Measurements from ENCODE around the gene HIBADH. TPM values are rescaled to one million over a fixed set of nuclear protein-coding genes. Genes with fewer than 3 reads are reported as not detected.

The HIBADH gene
- total RNA-seq, 1 experiment from 2014 or later = 33.7 TPM

DNA sequence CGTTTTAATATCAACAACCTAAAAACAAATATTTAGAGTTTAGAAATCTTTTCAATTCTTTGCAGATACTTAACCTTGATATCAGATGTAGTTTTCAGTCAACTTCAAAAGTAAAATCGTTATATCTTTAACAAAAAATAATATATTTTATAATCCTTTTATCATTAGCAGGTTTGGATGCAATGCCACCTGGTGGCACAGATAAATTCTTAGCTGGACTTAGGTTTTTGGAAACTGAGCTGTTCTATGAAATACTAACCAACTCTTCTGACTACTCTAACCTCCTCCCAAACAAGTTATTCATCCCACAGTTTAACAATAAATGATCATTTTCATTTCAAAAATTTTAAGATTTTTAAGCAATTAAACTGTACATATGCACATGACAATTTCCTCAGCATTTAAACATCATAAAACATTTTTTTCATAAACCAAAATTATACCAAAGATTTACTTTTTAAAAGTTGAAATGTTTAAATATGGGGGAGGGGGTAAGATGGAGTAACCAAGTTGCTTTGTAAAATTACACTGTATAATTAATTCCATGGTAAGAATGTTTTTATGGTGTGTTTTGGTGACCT is 56.9 kb downstream of the HIBADH start:
- Histone ChIP-seq H3K36me3 (ENCODE audit: control insufficient read depth, insufficient read depth, low read length) (no peaks in the 10 kb centered on the region), H3K9me3 (no peaks in the 10 kb centered on the region), H3K27me3 (replicated peaks; ENCODE audit: control insufficient read depth, insufficient read depth, low read length) (no peaks in the 10 kb centered on the region), H3K4me3 (ENCODE audit: low read depth, low read length) (no peak overlapping the region), H3K4me1 (peaks cover 33% of the 10 kb centered on the region)
- no peaks in the 10 kb centered on the region for H3K9me3 Mint-ChIP-seq (ENCODE audit: unreplicated experiment)
- H3K4me1 Mint-ChIP-seq (ENCODE audit: low read depth, unreplicated experiment) = no peaks in the 10 kb centered on the region
- H3K4me3 Mint-ChIP-seq (ENCODE audit: unreplicated experiment) = no peak overlapping the region
- intact Hi-C loops (cut with micrococcal nuclease; ENCODE audit: unreplicated experiment) = loop anchor here (2.0 to 5.0 kb wide), 2 partner anchors 57 to 405 kb away; partner anchors contain the start of genes HIBADH and HOXA13
- TF ChIP-seq, protein P1, sequence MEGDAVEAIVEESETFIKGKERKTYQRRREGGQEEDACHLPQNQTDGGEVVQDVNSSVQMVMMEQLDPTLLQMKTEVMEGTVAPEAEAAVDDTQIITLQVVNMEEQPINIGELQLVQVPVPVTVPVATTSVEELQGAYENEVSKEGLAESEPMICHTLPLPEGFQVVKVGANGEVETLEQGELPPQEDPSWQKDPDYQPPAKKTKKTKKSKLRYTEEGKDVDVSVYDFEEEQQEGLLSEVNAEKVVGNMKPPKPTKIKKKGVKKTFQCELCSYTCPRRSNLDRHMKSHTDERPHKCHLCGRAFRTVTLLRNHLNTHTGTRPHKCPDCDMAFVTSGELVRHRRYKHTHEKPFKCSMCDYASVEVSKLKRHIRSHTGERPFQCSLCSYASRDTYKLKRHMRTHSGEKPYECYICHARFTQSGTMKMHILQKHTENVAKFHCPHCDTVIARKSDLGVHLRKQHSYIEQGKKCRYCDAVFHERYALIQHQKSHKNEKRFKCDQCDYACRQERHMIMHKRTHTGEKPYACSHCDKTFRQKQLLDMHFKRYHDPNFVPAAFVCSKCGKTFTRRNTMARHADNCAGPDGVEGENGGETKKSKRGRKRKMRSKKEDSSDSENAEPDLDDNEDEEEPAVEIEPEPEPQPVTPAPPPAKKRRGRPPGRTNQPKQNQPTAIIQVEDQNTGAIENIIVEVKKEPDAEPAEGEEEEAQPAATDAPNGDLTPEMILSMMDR (IDR thresholded peaks at IDR 0.05; ENCODE audit: insufficient read depth in 1 of 2, low read depth in 1 of 2, low read length in 1 of 2, severe bottlenecking in 1 of 2, unreplicated experiment in 1 of 2) = peak; percentile 42 to 52
- ChIA-PET CTCF (interaction anchor here (0.8 to 2.7 kb wide), 14 partner anchors 13 to 455 kb away, joined by 3 to 24 read pairs (median 4); partner anchors contain the start of genes HIBADH and HOXA13), POLR2A (interaction anchor here (0.6 to 0.9 kb wide), 3 partner anchors 134 to 500 kb away, joined by 3 to 4 read pairs (median 3); no protein-coding TSS in a partner anchor)
- peak in 1 of 2 experiments; percentile 33 for DNase-seq
- BruUV-seq (replicated peaks) = no TSS peak
- H3K36me3 Mint-ChIP-seq (ENCODE audit: insufficient read depth, unreplicated experiment) = no peaks in the 10 kb centered on the region
- H3K27me3 Mint-ChIP-seq (ENCODE audit: insufficient read depth, unreplicated experiment) = no peaks in the 10 kb centered on the region
- H3K27ac Mint-ChIP-seq (ENCODE audit: unreplicated experiment) = peak overlapping the region; percentile 16

DNA sequence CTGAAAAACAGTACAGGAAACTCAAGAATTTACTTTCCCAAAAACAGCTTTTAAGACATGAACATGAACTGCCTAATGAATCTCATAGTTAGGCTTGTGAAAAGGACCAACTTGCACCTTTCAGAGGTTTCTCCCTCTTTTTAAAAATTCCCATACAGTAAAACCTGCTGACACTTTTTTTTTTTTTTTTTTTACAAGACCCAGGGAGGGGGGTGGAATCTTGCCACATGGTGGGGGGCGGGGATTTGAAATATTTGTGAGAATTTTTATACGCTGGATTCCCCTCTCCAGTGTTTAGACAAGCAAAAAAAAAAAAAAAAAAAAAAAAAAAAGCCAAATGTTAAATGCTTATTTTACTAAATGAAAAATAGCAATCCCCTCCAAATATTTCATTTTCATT is 57.4 kb downstream of the HIBADH start:
- Histone ChIP-seq H3K36me3 (ENCODE audit: control insufficient read depth, insufficient read depth, low read length) (no peaks in the 10 kb centered on the region), H3K27me3 (replicated peaks; ENCODE audit: control insufficient read depth, insufficient read depth, low read length) (no peaks in the 10 kb centered on the region), H3K9me3 (no peaks in the 10 kb centered on the region), H3K4me1 (peaks cover 33% of the 10 kb centered on the region), H3K4me3 (ENCODE audit: low read depth, low read length) (no peak overlapping the region)
- intact Hi-C loops (cut with micrococcal nuclease; ENCODE audit: unreplicated experiment) = loop anchor here (2.0 to 5.0 kb wide), 2 partner anchors 57 to 404 kb away; partner anchors contain the start of genes HIBADH and HOXA13
- Mint-ChIP-seq H3K4me3 (ENCODE audit: unreplicated experiment) (no peak overlapping the region), H3K36me3 (ENCODE audit: insufficient read depth, unreplicated experiment) (no peaks in the 10 kb centered on the region), H3K27ac (ENCODE audit: unreplicated experiment) (no peak overlapping the region), H3K9me3 (ENCODE audit: unreplicated experiment) (no peaks in the 10 kb centered on the region), H3K27me3 (ENCODE audit: insufficient read depth, unreplicated experiment) (no peaks in the 10 kb centered on the region), H3K4me1 (ENCODE audit: low read depth, unreplicated experiment) (no peaks in the 10 kb centered on the region)
- TF ChIP-seq, protein P1 (IDR thresholded peaks at IDR 0.05; ENCODE audit: insufficient read depth in 1 of 2, low read depth in 1 of 2, low read length in 1 of 2, severe bottlenecking in 1 of 2, unreplicated experiment in 1 of 2) = no peak
- DNase-seq = no peak
- ChIA-PET POLR2A (no interaction called here), CTCF (interaction anchor here (0.6 to 2.7 kb wide), 8 partner anchors 134 to 409 kb away, joined by 3 to 24 read pairs (median 6); partner anchors contain the start of gene HOXA13)
- BruUV-seq (replicated peaks) = no TSS peak

DNA sequence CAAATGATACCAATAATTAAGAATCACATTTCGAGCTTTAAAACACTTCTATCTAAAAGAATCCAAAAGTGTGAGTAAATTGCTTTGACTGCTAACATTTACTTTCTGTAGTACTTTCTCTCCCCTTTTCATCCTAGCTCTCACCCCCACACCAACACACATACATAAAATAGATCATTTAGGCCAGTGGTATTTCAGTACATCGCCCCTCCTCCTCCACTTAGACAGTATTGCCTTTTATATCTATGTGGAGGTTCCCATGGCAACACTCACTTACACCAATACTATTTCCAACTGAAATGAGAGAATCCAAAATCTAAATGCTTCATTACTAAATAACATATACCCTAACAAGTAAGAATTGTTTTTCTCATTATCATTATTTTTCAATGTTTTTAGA is 58.9 kb downstream of the HIBADH start:
- Histone ChIP-seq H3K4me1 (peaks cover 25% of the 10 kb centered on the region), H3K27me3 (replicated peaks; ENCODE audit: control insufficient read depth, insufficient read depth, low read length) (no peaks in the 10 kb centered on the region), H3K36me3 (ENCODE audit: control insufficient read depth, insufficient read depth, low read length) (no peaks in the 10 kb centered on the region), H3K9me3 (no peaks in the 10 kb centered on the region), H3K4me3 (ENCODE audit: low read depth, low read length) (no peak overlapping the region)
- intact Hi-C loops (cut with micrococcal nuclease; ENCODE audit: unreplicated experiment) = loop anchor here (2.0 kb wide), 1 partner anchor 403 kb away; the partner anchor contains the start of gene HOXA13
- Mint-ChIP-seq H3K27ac (ENCODE audit: unreplicated experiment) (no peak overlapping the region), H3K4me3 (ENCODE audit: unreplicated experiment) (no peak overlapping the region), H3K9me3 (ENCODE audit: unreplicated experiment) (no peaks in the 10 kb centered on the region), H3K4me1 (ENCODE audit: low read depth, unreplicated experiment) (no peaks in the 10 kb centered on the region), H3K27me3 (ENCODE audit: insufficient read depth, unreplicated experiment) (no peaks in the 10 kb centered on the region), H3K36me3 (ENCODE audit: insufficient read depth, unreplicated experiment) (no peaks in the 10 kb centered on the region)
- no peak for DNase-seq
- ChIA-PET POLR2A (no interaction called here), CTCF (no interaction called here)
- no TSS peak for BruUV-seq (replicated peaks)
- TF ChIP-seq, protein P1 (IDR thresholded peaks at IDR 0.05; ENCODE audit: insufficient read depth in 1 of 2, low read depth in 1 of 2, low read length in 1 of 2, severe bottlenecking in 1 of 2, unreplicated experiment in 1 of 2) = no peak
